ENCODE data around the gene TEN1.

TEN1 gene

GRCh38 chr17:75983501-75984181 is 4.6 kb downstream of the TEN1 start:
- peak in 1 of 2 experiments; percentile 31 for DNase-seq (ENCODE audit: low read depth in 1 of 2, low spot score in 1 of 2)
- Histone ChIP-seq H3K27me3 (ENCODE audit: insufficient read depth, poor library complexity, severe bottlenecking) (no peaks in the 10 kb centered on the region), H3K27ac (replicated peaks) (no peak overlapping the region), H3K4me3 (replicated peaks; ENCODE audit: insufficient read depth, low read length) (no peak overlapping the region)
- TF ChIP-seq POLR2AphosphoS5 (IDR thresholded peaks at IDR 0.05; ENCODE audit: low read depth): no peak
- TF ChIP-seq, protein P1, sequence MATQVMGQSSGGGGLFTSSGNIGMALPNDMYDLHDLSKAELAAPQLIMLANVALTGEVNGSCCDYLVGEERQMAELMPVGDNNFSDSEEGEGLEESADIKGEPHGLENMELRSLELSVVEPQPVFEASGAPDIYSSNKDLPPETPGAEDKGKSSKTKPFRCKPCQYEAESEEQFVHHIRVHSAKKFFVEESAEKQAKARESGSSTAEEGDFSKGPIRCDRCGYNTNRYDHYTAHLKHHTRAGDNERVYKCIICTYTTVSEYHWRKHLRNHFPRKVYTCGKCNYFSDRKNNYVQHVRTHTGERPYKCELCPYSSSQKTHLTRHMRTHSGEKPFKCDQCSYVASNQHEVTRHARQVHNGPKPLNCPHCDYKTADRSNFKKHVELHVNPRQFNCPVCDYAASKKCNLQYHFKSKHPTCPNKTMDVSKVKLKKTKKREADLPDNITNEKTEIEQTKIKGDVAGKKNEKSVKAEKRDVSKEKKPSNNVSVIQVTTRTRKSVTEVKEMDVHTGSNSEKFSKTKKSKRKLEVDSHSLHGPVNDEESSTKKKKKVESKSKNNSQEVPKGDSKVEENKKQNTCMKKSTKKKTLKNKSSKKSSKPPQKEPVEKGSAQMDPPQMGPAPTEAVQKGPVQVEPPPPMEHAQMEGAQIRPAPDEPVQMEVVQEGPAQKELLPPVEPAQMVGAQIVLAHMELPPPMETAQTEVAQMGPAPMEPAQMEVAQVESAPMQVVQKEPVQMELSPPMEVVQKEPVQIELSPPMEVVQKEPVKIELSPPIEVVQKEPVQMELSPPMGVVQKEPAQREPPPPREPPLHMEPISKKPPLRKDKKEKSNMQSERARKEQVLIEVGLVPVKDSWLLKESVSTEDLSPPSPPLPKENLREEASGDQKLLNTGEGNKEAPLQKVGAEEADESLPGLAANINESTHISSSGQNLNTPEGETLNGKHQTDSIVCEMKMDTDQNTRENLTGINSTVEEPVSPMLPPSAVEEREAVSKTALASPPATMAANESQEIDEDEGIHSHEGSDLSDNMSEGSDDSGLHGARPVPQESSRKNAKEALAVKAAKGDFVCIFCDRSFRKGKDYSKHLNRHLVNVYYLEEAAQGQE (IDR thresholded peaks at IDR 0.05; ENCODE audit: insufficient replicate concordance, low read depth): no peak
- TF ChIP-seq GABPA (IDR thresholded peaks at IDR 0.05; ENCODE audit: low read depth): no peak
- no peak for TF ChIP-seq CTCF (IDR thresholded peaks at IDR 0.05; ENCODE audit: insufficient read depth, low read length)
- TF ChIP-seq SPI1 (IDR thresholded peaks at IDR 0.05; ENCODE audit: borderline replicate concordance, low read depth): no peak

DNA sequence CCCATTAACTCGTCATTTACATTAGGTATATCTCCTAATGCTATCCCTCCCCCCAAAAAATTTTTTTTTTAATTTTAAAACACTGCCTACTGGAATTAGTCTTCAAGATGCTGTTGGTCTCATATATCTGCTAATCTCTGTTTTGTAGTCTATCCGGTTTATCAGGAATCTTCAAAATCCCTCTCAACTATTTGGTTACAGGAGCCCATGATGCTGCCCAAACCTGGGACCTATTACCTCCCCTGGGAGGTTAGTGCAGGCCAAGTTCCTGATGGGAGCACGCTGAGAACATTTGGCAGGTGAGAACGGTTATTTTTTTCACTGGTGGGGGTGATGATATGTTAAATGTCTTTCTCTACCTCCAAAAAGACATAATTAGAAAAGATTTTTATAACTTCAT is 6.9 kb downstream of the TEN1 start:
- no peaks in the 10 kb centered on the region for H3K27me3 ChIP-seq (ENCODE audit: insufficient read depth, poor library complexity, severe bottlenecking)
- no peak overlapping the region for H3K27ac ChIP-seq (replicated peaks)
- no peak overlapping the region for H3K4me3 ChIP-seq (replicated peaks; ENCODE audit: insufficient read depth, low read length)
- TF ChIP-seq GABPA (IDR thresholded peaks at IDR 0.05; ENCODE audit: low read depth) (no peak), CTCF (IDR thresholded peaks at IDR 0.05; ENCODE audit: insufficient read depth, low read length) (no peak), POLR2AphosphoS5 (IDR thresholded peaks at IDR 0.05; ENCODE audit: low read depth) (no peak), SPI1 (IDR thresholded peaks at IDR 0.05; ENCODE audit: borderline replicate concordance, low read depth) (no peak)
- TF ChIP-seq, protein P1 (IDR thresholded peaks at IDR 0.05; ENCODE audit: insufficient replicate concordance, low read depth): no peak
- no peak for DNase-seq (ENCODE audit: low read depth in 1 of 2, low spot score in 1 of 2)

DNA sequence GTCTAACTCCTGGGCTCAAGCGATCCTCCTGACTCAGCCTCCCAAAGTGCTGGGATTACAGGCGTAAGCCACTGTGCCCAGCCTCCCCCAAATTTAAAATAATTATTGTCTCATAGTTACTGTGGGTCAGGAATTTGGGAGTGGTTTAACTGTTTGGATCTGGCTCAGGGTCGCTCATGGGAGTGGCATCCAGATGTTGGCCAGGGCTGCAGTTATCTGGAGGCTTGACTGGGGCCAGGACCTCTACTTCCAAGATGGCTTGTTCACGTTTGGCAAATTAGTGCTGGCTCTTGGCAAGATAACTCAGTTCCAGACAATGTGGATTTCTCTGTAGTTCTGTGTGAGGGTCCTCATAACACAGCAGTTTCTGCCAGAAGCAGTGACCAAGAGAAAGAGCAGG is 8.0 kb downstream of the TEN1 start:
- TF ChIP-seq GABPA (IDR thresholded peaks at IDR 0.05; ENCODE audit: low read depth): no peak
- TF ChIP-seq CTCF (IDR thresholded peaks at IDR 0.05; ENCODE audit: insufficient read depth, low read length): no peak
- TF ChIP-seq, protein P1 (IDR thresholded peaks at IDR 0.05; ENCODE audit: insufficient replicate concordance, low read depth): no peak
- no peak for TF ChIP-seq SPI1 (IDR thresholded peaks at IDR 0.05; ENCODE audit: borderline replicate concordance, low read depth)
- TF ChIP-seq POLR2AphosphoS5 (IDR thresholded peaks at IDR 0.05; ENCODE audit: low read depth): no peak
- no peak overlapping the region for H3K27ac ChIP-seq (replicated peaks)
- no peak overlapping the region for H3K4me3 ChIP-seq (replicated peaks; ENCODE audit: insufficient read depth, low read length)
- DNase-seq (ENCODE audit: low read depth in 1 of 2, low spot score in 1 of 2): no peak
- no peaks in the 10 kb centered on the region for H3K27me3 ChIP-seq (ENCODE audit: insufficient read depth, poor library complexity, severe bottlenecking)
